Liver (tissue), 3 donors: ENCODE measurements around the gene GALNTL6.

ENCODE experiments used
- ATF3 ChIP-seq: IDR thresholded peaks from 2 replicates; pipeline ENCODE4 v1.6.1; 2016; ENCODE audit warnings: antibody characterized with exemption
- CTCF ChIP-seq: fragments of 150-350 bp; IDR thresholded peaks from 2 replicates; pipeline ENCODE4 v1.5.1; 2017; ENCODE audit warnings: improper control_type of control experiment, low read depth, low read length; ENCODE audit not compliant: missing input control
- EGR1 ChIP-seq, 2 donors: IDR thresholded peaks; 2 replicates each; pipeline ENCODE4 v1.6.1; 2016 to 2018; ENCODE audit warnings: antibody characterized with exemption in 2 of 2, low read depth in 2 of 2
- FOXA1 ChIP-seq: IDR thresholded peaks from 2 replicates; pipeline ENCODE4 v1.6.1; 2016; ENCODE audit warnings: antibody characterized with exemption
- GABPA ChIP-seq, 2 donors: IDR thresholded peaks in 1 of 2; conservative IDR thresholded peaks in 1 of 2; 2 replicates each; pipeline ENCODE4 v1.6.1; 2016; ENCODE audit warnings: antibody characterized with exemption in 2 of 2, mild to moderate bottlenecking in 1 of 2, moderate library complexity in 1 of 2
- HNF4A ChIP-seq, 2 donors: conservative IDR thresholded peaks; 2 replicates each; pipeline ENCODE4 v1.6.1; 2016; ENCODE audit warnings: antibody characterized with exemption in 2 of 2, mild to moderate bottlenecking in 2 of 2
- REST ChIP-seq: IDR thresholded peaks from 2 replicates; pipeline ENCODE4 v1.6.1; 2016; ENCODE audit warnings: antibody characterized with exemption, mild to moderate bottlenecking
- RXRA ChIP-seq, 2 donors: IDR thresholded peaks; 2 replicates each; pipeline ENCODE4 v1.6.1; 2017 to 2018; ENCODE audit warnings: antibody characterized with exemption in 2 of 2, mild to moderate bottlenecking in 1 of 2
- TAF1 ChIP-seq: conservative IDR thresholded peaks from 2 replicates; pipeline ENCODE4 v1.6.1; 2016; ENCODE audit warnings: antibody characterized with exemption, mild to moderate bottlenecking
- YY1 ChIP-seq: IDR thresholded peaks from 2 replicates; pipeline ENCODE4 v1.6.1; 2016; ENCODE audit warnings: antibody characterized with exemption, mild to moderate bottlenecking
- ZBTB33 ChIP-seq: IDR thresholded peaks from 2 replicates; pipeline ENCODE4 v1.6.1; 2016; ENCODE audit warnings: antibody characterized with exemption
- donor health status: healthy.
- donor health status: healthy.

GRCh38 chr4:172975651-172976229 is 1162.5 kb downstream of the GALNTL6 start:
- TF ChIP-seq REST (no peak), RXRA (IDR thresholded peaks at IDR 0.05) (no peak), CTCF (no peak), ZBTB33 (no peak), GABPA (IDR thresholded peaks at IDR 0.05 in 1 of 2, conservative IDR thresholded peaks at IDR 0.05 in 1 of 2) (no peak), HNF4A (conservative IDR thresholded peaks at IDR 0.05) (no peak), YY1 (no peak), EGR1 (IDR thresholded peaks at IDR 0.05; ENCODE audit: low read depth in 2 of 2) (no peak), TAF1 (no peak), ATF3 (no peak), FOXA1 (no peak)
